ENCODE data around the gene TOGARAM2. TPM values are rescaled to one million over a fixed set of nuclear protein-coding genes. Genes with fewer than 3 reads are reported as not detected.

TOGARAM2 gene
- total RNA-seq, 1 donor from 2014 or later = 0.72 TPM

- Mint-ChIP-seq H3K27me3 (ENCODE audit: low read depth) (no peaks in the 10 kb centered on the region), H3K36me3 (ENCODE audit: low read depth) (peaks cover under 1% of the 10 kb centered on the region), H3K4me3 (ENCODE audit: unreplicated experiment) (no peak overlapping the region), H3K9me3 (ENCODE audit: low read depth) (no peaks in the 10 kb centered on the region), H3K4me1 (ENCODE audit: low read depth) (peaks cover 13% of the 10 kb centered on the region), H3K27ac (ENCODE audit: unreplicated experiment) (no peak overlapping the region)
- TF ChIP-seq CTCF (IDR thresholded peaks at IDR 0.05) = no peak
- DNase-seq (ENCODE audit: low spot score) = no peak
Measured at GRCh38 chr2:28955467-28955866, 25.6 kb upstream of the TOGARAM2 start.

- DNase-seq (ENCODE audit: low spot score) = no peak
- TF ChIP-seq CTCF (IDR thresholded peaks at IDR 0.05) = no peak
- no peak overlapping the region for H3K27ac Mint-ChIP-seq (ENCODE audit: unreplicated experiment)
- H3K36me3 Mint-ChIP-seq (ENCODE audit: low read depth) = no peaks in the 10 kb centered on the region
- peak overlapping the region; percentile 54 for H3K4me3 Mint-ChIP-seq (ENCODE audit: unreplicated experiment)
- no peaks in the 10 kb centered on the region for H3K9me3 Mint-ChIP-seq (ENCODE audit: low read depth)
- H3K4me1 Mint-ChIP-seq (ENCODE audit: low read depth) = peaks cover 13% of the 10 kb centered on the region
- no peaks in the 10 kb centered on the region for H3K27me3 Mint-ChIP-seq (ENCODE audit: low read depth)
Measured at GRCh38 chr2:28956415-28956826, 24.7 kb upstream of the TOGARAM2 start.

- Mint-ChIP-seq H3K27ac (ENCODE audit: unreplicated experiment) (no peak overlapping the region), H3K4me3 (ENCODE audit: unreplicated experiment) (no peak overlapping the region)
Measured at GRCh38 chr2:28956890-28957289, 24.2 kb upstream of the TOGARAM2 start.

GRCh38 chr2:28958689-28959088 is 22.4 kb upstream of the TOGARAM2 start:
- Mint-ChIP-seq H3K27ac (ENCODE audit: unreplicated experiment) (no peak overlapping the region), H3K36me3 (ENCODE audit: low read depth) (no peaks in the 10 kb centered on the region), H3K4me3 (ENCODE audit: unreplicated experiment) (no peak overlapping the region), H3K27me3 (ENCODE audit: low read depth) (no peaks in the 10 kb centered on the region), H3K4me1 (ENCODE audit: low read depth) (peaks cover 13% of the 10 kb centered on the region), H3K9me3 (ENCODE audit: low read depth) (no peaks in the 10 kb centered on the region)
- TF ChIP-seq CTCF (IDR thresholded peaks at IDR 0.05) = peak; percentile 90
- DNase-seq (ENCODE audit: low spot score) = no peak

More at GRCh38 chr2:28956890-28957289, 24.2 kb upstream of the TOGARAM2 start:
- Mint-ChIP-seq H3K9me3 (ENCODE audit: low read depth) (no peaks in the 10 kb centered on the region), H3K27me3 (ENCODE audit: low read depth) (no peaks in the 10 kb centered on the region), H3K4me1 (ENCODE audit: low read depth) (peaks cover 13% of the 10 kb centered on the region), H3K36me3 (ENCODE audit: low read depth) (no peaks in the 10 kb centered on the region)
- peak; percentile 73 for TF ChIP-seq CTCF (IDR thresholded peaks at IDR 0.05)
- DNase-seq (ENCODE audit: low spot score) = no peak

- H3K9me3 Mint-ChIP-seq (ENCODE audit: low read depth) = no peaks in the 10 kb centered on the region
- no peak overlapping the region for H3K27ac Mint-ChIP-seq (ENCODE audit: unreplicated experiment)
- TF ChIP-seq CTCF (IDR thresholded peaks at IDR 0.05) = no peak
- no peak overlapping the region for H3K4me3 Mint-ChIP-seq (ENCODE audit: unreplicated experiment)
- H3K27me3 Mint-ChIP-seq (ENCODE audit: low read depth) = no peaks in the 10 kb centered on the region
- H3K4me1 Mint-ChIP-seq (ENCODE audit: low read depth) = peaks cover 13% of the 10 kb centered on the region
- no peaks in the 10 kb centered on the region for H3K36me3 Mint-ChIP-seq (ENCODE audit: low read depth)
- DNase-seq (ENCODE audit: low spot score) = no peak
Measured at GRCh38 chr2:28960401-28960800, 20.7 kb upstream of the TOGARAM2 start.

All from chondrocyte (in vitro differentiated cells).